HepG2 (cell line): Measurements from ENCODE around the gene ESYT2. TPM values are rescaled to one million over a fixed set of nuclear protein-coding genes. Genes with fewer than 3 reads are reported as not detected.
A peak's percentile ranks its signal among the peaks of the same experiment; 100 is the strongest.

Experiments
- ATAC-seq: fragments of 200-7000 bp; cut with Tn5 transposase; 3 replicates; pipeline ENCODE4 v1.9.1; 2020; ENCODE audit warnings: mild to moderate bottlenecking, moderate library complexity
- BruUV-seq: library from RNA; stranded (reverse); fragments of 400-500 nt; replicated peaks from 2 replicates; lab custom pipeline; 2021; lab: Mats Ljungman, UMichigan
- CTCF ChIA-PET: fragments of 300-600 bp; formaldehyde crosslinking; extraction: SDS; loops from one replicate; lab custom pipeline; 2021; ENCODE audit warnings: low total read pairs, inconsistent platforms, low intra/inter-chr PET ratio; lab: Yijun Ruan, JAX
- POLR2A ChIA-PET: fragments of 350-600 bp; sonication (Branson Sonifier 250); formaldehyde crosslinking; loops from one replicate; lab custom pipeline; 2020; ENCODE audit warnings: antibody characterized with exemption, inconsistent platforms; lab: Yijun Ruan, JAX
- DNase-seq: peaks from one replicate; pipeline ENCODE4 v3.0.0-alpha.2; 2015; ENCODE audit warnings: low spot score
- FAIRE-seq: peaks from 3 replicates; lab custom pipeline; 2011; peaks lifted over from hg19 to GRCh38; lab: Jason Lieb, UNC
- H2AFZ ChIP-seq: one replicate; pipeline ENCODE4 v1.6.1; 2011; ENCODE audit warnings: low read length, inconsistent platforms
- H3K27ac ChIP-seq: fragments of 300-600 bp; 3 replicates; pipeline ENCODE4 v1.8.0; 2011; ENCODE audit warnings: mixed run types, mild to moderate bottlenecking, mixed read lengths, low read length, inconsistent platforms; ENCODE audit not compliant: insufficient read depth; ENCODE audit errors: extremely low read length
- H3K27me3 ChIP-seq, 2 experiments: fragments of 200-600 bp in 1 of 2; 2 replicates in 1 of 2; 3 replicates in 1 of 2; pipeline versions ENCODE4 v1.6.0 to v1.8.0; 2011; ENCODE audit warnings: low read length in 2 of 2, mild to moderate bottlenecking in 2 of 2, moderate library complexity in 2 of 2, inconsistent platforms in 1 of 2; ENCODE audit not compliant: insufficient read depth in 2 of 2, control insufficient read depth in 1 of 2
- H3K36me3 ChIP-seq, 2 experiments: fragments of 200-600 bp in 1 of 2; replicated peaks in 1 of 2; 2 replicates in 1 of 2; 3 replicates in 1 of 2; pipeline versions ENCODE4 v1.5.1 to v1.8.0; 2011; ENCODE audit warnings: low read length in 2 of 2, inconsistent platforms in 1 of 2; ENCODE audit not compliant: insufficient read depth in 2 of 2, control insufficient read depth in 1 of 2
- H3K4me1 ChIP-seq: 2 replicates; pipeline ENCODE4 v1.5.1; 2012; ENCODE audit warnings: low read length, inconsistent platforms; ENCODE audit not compliant: insufficient read depth
- H3K4me2 ChIP-seq: 2 replicates; pipeline ENCODE4 v1.6.0; 2011; ENCODE audit warnings: low read depth, low read length, inconsistent platforms
- H3K4me3 ChIP-seq, 3 experiments: fragments of 200-600 bp in 1 of 3; sonication (generic), shearing (Covaris generic) in 1 of 3; replicated peaks in 1 of 3; 2 replicates each; pipeline ENCODE4 v1.5.1; 2011 to 2016; ENCODE audit warnings: low read length in 3 of 3, inconsistent platforms in 2 of 3, low read depth in 2 of 3, mild to moderate bottlenecking in 2 of 3, control low read depth in 1 of 3, mixed read lengths in 1 of 3; ENCODE audit not compliant: insufficient read depth in 1 of 3
- H3K79me2 ChIP-seq: one replicate; pipeline ENCODE4 v1.6.1; 2011; ENCODE audit warnings: low read length, inconsistent platforms; ENCODE audit not compliant: insufficient read depth
- H3K9ac ChIP-seq: 2 replicates; pipeline ENCODE4 v1.6.0; 2011; ENCODE audit warnings: mild to moderate bottlenecking, low read depth, low read length, inconsistent platforms; ENCODE audit not compliant: insufficient read depth
- H3K9me3 ChIP-seq: 2 replicates; pipeline ENCODE4 v1.5.1; 2012; ENCODE audit warnings: mild to moderate bottlenecking, low read length
- H4K20me1 ChIP-seq: 2 replicates; pipeline ENCODE4 v1.6.0; 2011; ENCODE audit warnings: inconsistent platforms, mild to moderate bottlenecking, low read length, moderate library complexity; ENCODE audit not compliant: insufficient read depth
- CEBPB ChIP-seq: IDR thresholded peaks from 2 replicates; pipeline ENCODE4 v1.6.1; 2011; ENCODE audit warnings: low read depth, low read length, improper control_type of control experiment, borderline replicate concordance
- CSRNP2 ChIP-seq: sonication (generic); formaldehyde crosslinking; conservative IDR thresholded peaks from 2 replicates; pipeline ENCODE4 v1.8.0; 2022; ENCODE audit warnings: low read depth, missing genetic modification reagents
- KDM5A ChIP-seq: fragments of 200-600 bp; sonication (generic); IDR thresholded peaks from 2 replicates; pipeline ENCODE4 v1.7.0; 2018; ENCODE audit warnings: antibody characterized with exemption, mild to moderate bottlenecking, low read length, borderline replicate concordance
- ZNF251 ChIP-seq: sonication (generic); formaldehyde crosslinking; IDR thresholded peaks from 2 replicates; pipeline ENCODE4 v1.9.0; 2021; ENCODE audit warnings: mild to moderate bottlenecking, missing genetic modification reagents
- ZNF496 ChIP-seq: sonication (generic); formaldehyde crosslinking; IDR thresholded peaks from 2 replicates; pipeline ENCODE4 v1.8.1; 2023; ENCODE audit warnings: mild to moderate bottlenecking, moderate library complexity, missing genetic modification reagents; ENCODE audit not compliant: insufficient replicate concordance
- ZNF646 ChIP-seq: sonication (generic); formaldehyde crosslinking; IDR thresholded peaks from 2 replicates; pipeline ENCODE4 v1.9.0; 2021; ENCODE audit warnings: mild to moderate bottlenecking, missing genetic modification reagents
- WGBS: methylation state at CpG from one replicate; pipeline ENCODE4 v1.1.6; 2017; ENCODE audit warnings: low lambda C conversion rate; 5-methylcytosine and 5-hydroxymethylcytosine counted together
- in situ Hi-C: cut with HindIII; loops from 2 replicates; pipeline ENCODE4 v1.10.0; 2017; ENCODE audit warnings: low pct_unique_long_range_greater_than_20kb; ENCODE audit not compliant: extremely low pct_ligation_motif_present
- intact Hi-C: fragments of 100-400 bp; cut with micrococcal nuclease; formaldehyde crosslinking; loops from one replicate; pipeline ENCODE4 v1.10.0; 2022; ENCODE audit not compliant: unreplicated experiment
- polyA plus RNA-seq, 8 experiments: library from polyadenylated mRNA; depleted of rRNA in 3 of 8; stranded (reverse) in 7 of 8; unstranded in 1 of 8; fragments of >200 nt; fragmentation: Illumina TruSeq in 4 of 8; extraction: Trizol in 4 of 8; gene quantifications; 2 replicates each; pipeline versions ENCODE4 v1.2.1 to v1.2.3, GENCODE V29; 2011 to 2016; ENCODE audit warnings: low read depth in 4 of 8, missing spikeins in 1 of 8, mixed read lengths in 1 of 8; ENCODE audit not compliant: insufficient read depth in 1 of 8
- total RNA-seq, 5 experiments: library from RNA; depleted of rRNA; stranded (reverse); fragments of >200 nt; fragmentation: Illumina TruSeq; extraction: Trizol; gene quantifications; 2 replicates each; pipeline ENCODE4 v1.2.3, GENCODE V29; 2016; ENCODE audit warnings: low read depth in 1 of 5

ESYT2 gene
- total and polyA plus RNA-seq, 2 of the 13 experiments (the other 11 are each of a cell fraction or from before 2014, with no cell fraction given), result 28.5 to 37.3 TPM

- TF ChIP-seq ZNF646 (peak; percentile 25; the same call in 1 of the 2 replicates), KDM5A (no peak), ZNF496 (CRISPR knock-in tag) (no peak)
- TF ChIP-seq, all 625 proteins: peak for 7
These were observed 106.6 kb downstream of the ESYT2 start (continued) for GRCh38 chr7:158722574-158723237.

DNA sequence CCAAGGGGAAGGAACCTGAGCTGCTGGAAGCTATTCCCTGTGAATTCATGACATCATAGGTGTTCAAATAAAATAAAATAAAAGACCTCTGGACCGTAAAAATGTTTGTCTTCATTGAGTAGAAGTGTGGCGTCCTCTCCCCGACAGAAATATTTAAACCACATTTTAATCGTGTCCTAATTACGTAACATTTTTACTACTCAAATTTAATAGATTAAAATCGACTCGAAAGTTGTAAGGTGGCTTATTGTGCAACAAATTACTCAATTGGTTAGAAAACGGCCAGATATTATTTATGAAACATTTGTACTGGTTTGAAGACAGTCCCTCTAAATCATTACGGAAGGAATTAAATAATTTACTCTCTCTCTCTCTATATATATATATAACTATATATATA lies 109.2 kb downstream of the ESYT2 start:
- no peak overlapping the region for H3K27ac ChIP-seq
- intact Hi-C loops, result no loop called here
- TF ChIP-seq CSRNP2 (CRISPR knock-in tag) (no peak), CEBPB (peak; percentile 23; the same call in 1 of the 2 replicates), ZNF251 (CRISPR knock-in tag) (no peak)
- TF ChIP-seq, all 625 proteins: peak for 1
- no peak overlapping the region for H3K9ac ChIP-seq
- no peaks in the 10 kb centered on the region for H3K4me1 ChIP-seq
- H2AFZ ChIP-seq, result no peak overlapping the region
- no peaks in the 10 kb centered on the region; a peak in 2 of 5 replicates for H3K27me3 ChIP-seq
- no peak overlapping the region for H3K4me2 ChIP-seq
- DNase-seq (no peak), FAIRE-seq (no peak), ATAC-seq (no peak)
- POLR2A ChIA-PET, result no interaction called here
- in situ Hi-C loops, result no loop called here
- H3K36me3 ChIP-seq, result no peaks in the 10 kb centered on the region
- no peaks in the 10 kb centered on the region for H4K20me1 ChIP-seq
- no peak overlapping the region for H3K4me3 ChIP-seq
- H3K9me3 ChIP-seq, result no peaks in the 10 kb centered on the region
- no TSS peak for BruUV-seq
- CTCF ChIA-PET, result no interaction called here
- WGBS, result 44% methylated on average over 9 of the region's 9 CpGs
- no peaks in the 10 kb centered on the region for H3K79me2 ChIP-seq
